Measurements from ENCODE around the gene METTL4.

DNA sequence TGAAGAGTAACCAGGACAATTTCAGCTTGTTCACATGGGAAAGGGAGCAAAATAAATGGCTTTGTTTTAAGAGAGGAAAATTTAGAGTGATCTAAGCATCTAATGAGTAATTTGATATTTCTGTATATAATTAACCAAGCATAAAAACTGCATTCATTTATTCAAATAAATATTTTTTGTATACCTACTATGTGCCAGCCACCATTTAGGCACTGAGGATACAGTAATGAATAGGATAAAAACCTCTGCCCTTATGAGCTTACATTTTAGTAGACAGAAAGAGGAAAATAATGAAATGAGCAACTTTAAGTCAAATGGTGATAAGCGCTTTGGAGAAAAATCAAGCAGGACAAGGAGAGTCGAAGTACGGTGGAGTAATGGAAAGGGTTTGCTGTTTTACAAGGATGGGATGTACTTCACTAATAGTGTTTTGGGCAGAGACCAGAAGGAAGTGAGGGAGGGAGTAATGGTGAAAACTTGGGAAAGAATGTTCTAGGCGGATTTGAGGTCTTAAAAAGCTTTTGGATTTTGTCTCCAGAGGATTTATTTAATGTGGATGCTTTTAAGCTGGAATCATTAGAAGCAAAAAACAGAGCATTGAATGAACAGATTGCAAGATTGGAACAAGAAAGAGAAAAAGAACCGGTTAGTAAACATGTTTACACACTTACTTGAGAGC is 17.5 kb upstream of the METTL4 start:
- TF ChIP-seq POLR2AphosphoS5 (IDR thresholded peaks at IDR 0.05): no peak
- TF ChIP-seq, protein P1, sequence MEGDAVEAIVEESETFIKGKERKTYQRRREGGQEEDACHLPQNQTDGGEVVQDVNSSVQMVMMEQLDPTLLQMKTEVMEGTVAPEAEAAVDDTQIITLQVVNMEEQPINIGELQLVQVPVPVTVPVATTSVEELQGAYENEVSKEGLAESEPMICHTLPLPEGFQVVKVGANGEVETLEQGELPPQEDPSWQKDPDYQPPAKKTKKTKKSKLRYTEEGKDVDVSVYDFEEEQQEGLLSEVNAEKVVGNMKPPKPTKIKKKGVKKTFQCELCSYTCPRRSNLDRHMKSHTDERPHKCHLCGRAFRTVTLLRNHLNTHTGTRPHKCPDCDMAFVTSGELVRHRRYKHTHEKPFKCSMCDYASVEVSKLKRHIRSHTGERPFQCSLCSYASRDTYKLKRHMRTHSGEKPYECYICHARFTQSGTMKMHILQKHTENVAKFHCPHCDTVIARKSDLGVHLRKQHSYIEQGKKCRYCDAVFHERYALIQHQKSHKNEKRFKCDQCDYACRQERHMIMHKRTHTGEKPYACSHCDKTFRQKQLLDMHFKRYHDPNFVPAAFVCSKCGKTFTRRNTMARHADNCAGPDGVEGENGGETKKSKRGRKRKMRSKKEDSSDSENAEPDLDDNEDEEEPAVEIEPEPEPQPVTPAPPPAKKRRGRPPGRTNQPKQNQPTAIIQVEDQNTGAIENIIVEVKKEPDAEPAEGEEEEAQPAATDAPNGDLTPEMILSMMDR (IDR thresholded peaks at IDR 0.05; ENCODE audit: poor library complexity, severe bottlenecking): no peak
- no peak for TF ChIP-seq TAF1 (IDR thresholded peaks at IDR 0.05; ENCODE audit: low read depth)
- TF ChIP-seq EP300 (conservative IDR thresholded peaks at IDR 0.05; ENCODE audit: poor library complexity, severe bottlenecking): no peak
- no peak for TF ChIP-seq EZH2 (IDR thresholded peaks at IDR 0.05; ENCODE audit: borderline replicate concordance, insufficient read depth, low read length, poor library complexity, severe bottlenecking)
- TF ChIP-seq, protein P2, sequence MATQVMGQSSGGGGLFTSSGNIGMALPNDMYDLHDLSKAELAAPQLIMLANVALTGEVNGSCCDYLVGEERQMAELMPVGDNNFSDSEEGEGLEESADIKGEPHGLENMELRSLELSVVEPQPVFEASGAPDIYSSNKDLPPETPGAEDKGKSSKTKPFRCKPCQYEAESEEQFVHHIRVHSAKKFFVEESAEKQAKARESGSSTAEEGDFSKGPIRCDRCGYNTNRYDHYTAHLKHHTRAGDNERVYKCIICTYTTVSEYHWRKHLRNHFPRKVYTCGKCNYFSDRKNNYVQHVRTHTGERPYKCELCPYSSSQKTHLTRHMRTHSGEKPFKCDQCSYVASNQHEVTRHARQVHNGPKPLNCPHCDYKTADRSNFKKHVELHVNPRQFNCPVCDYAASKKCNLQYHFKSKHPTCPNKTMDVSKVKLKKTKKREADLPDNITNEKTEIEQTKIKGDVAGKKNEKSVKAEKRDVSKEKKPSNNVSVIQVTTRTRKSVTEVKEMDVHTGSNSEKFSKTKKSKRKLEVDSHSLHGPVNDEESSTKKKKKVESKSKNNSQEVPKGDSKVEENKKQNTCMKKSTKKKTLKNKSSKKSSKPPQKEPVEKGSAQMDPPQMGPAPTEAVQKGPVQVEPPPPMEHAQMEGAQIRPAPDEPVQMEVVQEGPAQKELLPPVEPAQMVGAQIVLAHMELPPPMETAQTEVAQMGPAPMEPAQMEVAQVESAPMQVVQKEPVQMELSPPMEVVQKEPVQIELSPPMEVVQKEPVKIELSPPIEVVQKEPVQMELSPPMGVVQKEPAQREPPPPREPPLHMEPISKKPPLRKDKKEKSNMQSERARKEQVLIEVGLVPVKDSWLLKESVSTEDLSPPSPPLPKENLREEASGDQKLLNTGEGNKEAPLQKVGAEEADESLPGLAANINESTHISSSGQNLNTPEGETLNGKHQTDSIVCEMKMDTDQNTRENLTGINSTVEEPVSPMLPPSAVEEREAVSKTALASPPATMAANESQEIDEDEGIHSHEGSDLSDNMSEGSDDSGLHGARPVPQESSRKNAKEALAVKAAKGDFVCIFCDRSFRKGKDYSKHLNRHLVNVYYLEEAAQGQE (IDR thresholded peaks at IDR 0.05; ENCODE audit: borderline replicate concordance): no peak
- TF ChIP-seq RAD21 (conservative IDR thresholded peaks at IDR 0.05): no peak

Measured in neural cell (in vitro differentiated cells).